HG02884 (cell line): ENCODE data around the gene DUSP5.

Experiments
- ATAC-seq: cut with Tn5 transposase; IDR thresholded peaks from one replicate; pipeline ENCODE4 v1.9.1; 2021; ENCODE audit warnings: mild to moderate bottlenecking, moderate library complexity; ENCODE audit not compliant: unreplicated experiment

The DUSP5 gene

DNA sequence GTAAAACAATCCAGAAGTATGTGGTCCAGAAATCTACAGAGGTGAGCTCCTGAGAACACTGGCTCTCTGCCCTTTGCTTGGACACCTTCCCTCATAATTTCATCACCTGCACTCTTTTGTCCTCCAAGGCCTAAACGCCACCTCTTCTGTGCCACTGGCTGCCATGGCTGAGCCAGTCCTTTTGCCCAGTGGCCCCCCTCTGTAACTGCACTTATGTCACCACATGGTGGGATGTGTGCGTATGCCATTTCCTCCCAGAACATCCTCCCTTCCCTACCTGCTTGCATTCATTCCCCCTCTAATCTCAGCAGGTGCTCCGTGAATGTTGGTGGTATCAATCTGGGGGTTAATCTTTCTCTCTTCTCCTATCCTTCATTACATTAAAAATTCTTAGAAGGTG, 17.3 kb upstream of the DUSP5 start:
- ATAC-seq = no peak

DNA sequence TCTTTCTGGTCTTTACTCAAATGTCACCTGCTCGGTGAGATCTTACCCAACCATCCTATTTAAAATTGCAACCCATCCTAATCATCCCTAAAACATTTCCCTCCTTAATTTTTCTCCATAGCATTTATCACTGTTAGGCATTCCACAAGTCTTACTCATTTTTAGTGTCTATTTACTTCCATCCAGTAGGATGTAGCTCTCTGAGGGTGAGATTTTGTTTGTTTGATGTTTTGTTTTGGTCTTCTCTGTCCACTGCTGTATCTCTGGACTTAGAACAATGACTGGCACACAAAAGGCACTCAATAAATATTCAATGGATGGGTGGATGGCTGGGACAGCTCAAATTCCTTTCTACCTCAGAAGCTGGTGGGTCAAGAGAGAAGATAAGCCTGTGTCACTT, 15.8 kb upstream of the DUSP5 start:
- no peak for ATAC-seq

- ATAC-seq = no peak
Observed at GRCh38 chr10:110483633-110484032, 14.1 kb upstream of the DUSP5 start.

DNA sequence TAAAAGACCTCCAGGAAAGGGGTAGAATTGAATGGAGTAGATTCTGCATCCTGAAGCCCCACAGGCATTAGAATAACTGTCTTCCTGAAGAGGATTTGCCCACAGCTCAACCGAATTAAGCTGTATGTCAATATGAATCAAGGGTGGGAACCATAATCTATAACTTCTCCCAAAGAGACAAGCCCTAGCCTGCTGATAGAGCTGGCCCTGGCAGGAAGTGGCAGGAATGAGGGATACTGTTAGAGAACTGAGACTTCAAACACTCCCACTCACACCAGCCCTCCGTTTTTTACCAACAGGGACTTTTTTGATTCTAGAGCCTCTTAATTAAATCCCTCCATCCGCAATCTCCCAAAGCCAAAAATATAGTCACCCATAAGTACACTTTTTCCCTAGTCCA, 12.2 kb upstream of the DUSP5 start:
- no peak for ATAC-seq

DNA sequence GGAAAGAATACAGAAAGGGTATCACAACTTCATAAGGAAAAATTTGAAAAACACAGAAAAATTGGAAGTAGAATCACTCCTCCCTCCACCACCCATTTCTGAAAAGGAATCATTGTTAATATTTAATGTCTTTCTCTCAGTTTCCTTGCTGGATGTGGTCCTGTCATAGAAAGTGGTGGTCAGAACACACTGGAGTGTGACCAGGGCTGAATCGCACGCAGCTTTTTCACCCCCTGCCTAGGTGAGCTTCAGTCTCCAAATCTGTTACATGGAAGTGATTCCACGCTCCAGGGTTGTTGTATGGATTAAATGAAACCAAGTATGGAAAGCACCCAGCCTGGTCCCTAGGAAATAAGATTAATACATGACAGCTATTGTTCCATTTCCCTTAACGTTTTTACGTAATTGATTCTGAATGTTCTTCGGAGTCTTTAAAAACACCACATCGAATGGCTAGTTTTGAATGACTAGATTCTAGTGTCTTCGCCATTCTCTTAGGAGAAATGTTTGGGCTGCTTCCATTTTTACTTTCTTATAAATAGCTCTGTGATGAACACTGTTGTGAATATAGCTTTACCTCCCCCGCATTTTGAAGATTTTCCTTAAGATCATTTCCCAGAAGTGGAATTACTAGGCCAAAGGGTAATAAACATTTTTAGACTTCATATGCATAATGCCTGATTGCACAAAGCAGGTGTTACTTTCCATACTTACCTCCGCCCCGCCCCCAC, 10.9 kb upstream of the DUSP5 start:
- no peak for ATAC-seq

GRCh38 chr10:110487411-110488331, 10.0 kb upstream of the DUSP5 start:
- ATAC-seq = no peak

- ATAC-seq = no peak
Observed at GRCh38 chr10:110488332-110488681, 9.4 kb upstream of the DUSP5 start.

- ATAC-seq = no peak
Observed at GRCh38 chr10:110488940-110489339, 8.8 kb upstream of the DUSP5 start.

- ATAC-seq = no peak
Observed at GRCh38 chr10:110490640-110491039, 7.1 kb upstream of the DUSP5 start.

DNA sequence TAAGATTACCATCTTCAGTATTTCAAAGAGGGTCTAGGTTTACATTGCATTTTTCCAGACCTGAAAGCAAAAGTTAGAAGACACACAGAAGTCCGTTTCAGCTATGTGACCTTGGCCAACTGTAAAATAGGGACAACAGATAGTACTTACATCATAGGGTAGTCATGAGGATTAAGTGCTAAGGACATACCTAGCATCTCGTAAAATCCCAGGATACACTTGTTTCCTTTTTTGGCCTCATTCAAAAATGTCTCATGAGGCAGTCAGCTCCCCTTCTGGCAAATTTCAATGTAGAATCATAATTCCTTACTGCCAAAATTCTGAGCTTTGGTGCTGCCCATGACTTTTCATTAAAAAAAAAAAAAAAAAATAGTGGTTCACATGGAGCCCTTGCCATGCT, 6.4 kb upstream of the DUSP5 start:
- no peak for ATAC-seq

DNA sequence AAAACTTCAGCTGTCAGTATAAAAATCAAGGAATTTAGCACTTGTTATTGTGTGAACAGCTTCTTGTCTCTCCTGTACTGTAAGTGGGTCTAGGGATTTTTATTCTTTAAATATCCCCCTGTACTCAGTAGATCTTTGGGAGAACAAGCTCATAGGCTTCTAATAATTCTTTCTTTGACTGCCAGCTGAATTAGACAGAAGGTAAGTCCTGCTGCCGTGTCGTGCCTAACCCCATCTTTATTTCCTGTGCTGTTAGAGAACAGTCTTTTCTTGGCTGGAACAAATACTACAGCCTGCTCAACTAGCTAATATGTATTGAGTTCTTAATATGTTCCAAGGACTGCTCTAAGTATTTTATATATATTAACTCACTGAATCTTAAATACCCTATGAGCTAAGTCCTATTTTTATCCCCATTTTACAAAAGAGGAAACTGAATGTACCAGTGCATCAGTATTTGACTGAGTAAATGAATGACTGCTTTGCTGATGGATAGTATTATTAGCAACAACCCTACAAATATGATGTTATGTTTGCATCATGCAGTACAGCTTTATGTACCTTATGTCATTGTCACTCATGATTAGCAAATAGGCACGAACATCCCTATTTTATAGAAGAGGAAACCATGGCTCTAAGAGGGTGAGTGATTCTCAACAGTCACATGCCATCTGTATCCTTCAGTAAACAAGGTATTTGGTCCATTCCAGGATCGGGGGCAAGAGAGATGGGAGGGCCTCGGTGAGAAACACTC, 5.5 kb upstream of the DUSP5 start:
- peak; percentile 48 for ATAC-seq

DNA sequence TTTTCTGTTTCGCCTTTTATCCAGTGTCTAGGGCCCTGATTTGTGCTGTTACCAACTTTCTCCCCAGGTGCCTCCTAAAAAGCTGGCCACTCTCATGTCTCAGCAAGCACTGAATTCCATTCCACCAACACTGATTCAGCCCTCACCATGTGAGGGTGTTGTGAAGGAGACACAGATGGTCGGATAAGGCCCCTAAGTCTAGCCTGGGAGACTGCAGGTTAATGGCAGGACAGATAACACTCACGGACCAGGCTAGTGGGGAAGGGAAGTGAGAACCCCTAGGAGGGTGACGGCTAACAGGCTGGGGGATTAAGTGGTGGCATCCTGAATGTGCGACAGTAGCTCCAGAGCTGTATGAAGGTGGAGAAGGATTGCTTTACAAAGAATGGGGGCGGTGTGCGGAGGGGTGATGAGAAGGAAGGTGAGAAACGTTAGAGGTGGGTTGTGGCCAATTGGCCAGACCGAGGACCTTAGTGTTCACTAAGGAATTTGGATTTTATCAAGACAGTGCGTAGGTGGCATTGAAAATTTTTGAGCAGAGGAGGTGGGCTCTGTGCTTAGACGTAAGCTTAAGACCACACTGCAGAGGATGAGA, 3.8 kb upstream of the DUSP5 start:
- ATAC-seq = no peak

DNA sequence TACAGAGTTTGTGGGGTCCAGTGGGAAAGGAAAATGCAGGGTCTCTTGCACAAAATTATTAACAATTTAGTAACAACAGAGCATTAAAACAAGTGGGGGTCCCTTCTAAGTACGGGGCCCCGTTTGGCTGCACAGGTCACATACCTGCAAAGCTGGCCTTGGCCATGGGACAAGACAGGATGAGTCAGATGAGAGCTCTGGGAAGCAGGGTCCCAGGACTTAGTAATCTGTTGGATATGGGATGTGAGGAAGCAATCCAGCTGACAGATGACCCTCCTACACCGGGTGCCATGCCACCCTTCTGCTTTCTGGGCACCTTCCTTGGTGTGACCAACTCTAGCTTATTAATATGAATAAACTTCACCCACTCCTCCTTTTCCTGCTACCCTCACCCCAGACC, 3.2 kb upstream of the DUSP5 start:
- no peak for ATAC-seq

- ATAC-seq = no peak
Observed at GRCh38 chr10:110495731-110496552, 1.8 kb upstream of the DUSP5 start.

- no peak for ATAC-seq
Observed at GRCh38 chr10:110496553-110497437, 912 bp upstream of the DUSP5 start.

GRCh38 chr10:110498087-110498981, 627 bp downstream of the DUSP5 start:
- ATAC-seq = peak; percentile 12

- peak; percentile 18 for ATAC-seq
Observed at GRCh38 chr10:110498982-110499795, 1.5 kb downstream of the DUSP5 start.
